Kidney capillary endothelial cell (primary cell): ENCODE measurements around the gene CD84.
"Not testable (repeated sequence)": the region's sequence is repeated elsewhere in the genome, so short reads cannot be mapped to it uniquely, and the experiment has no call there.

Source experiments
- DNase-seq: peaks from one replicate; pipeline ENCODE4 v3.0.0-alpha.2; 2018; ENCODE audit warnings: low spot score

The CD84 gene

DNA sequence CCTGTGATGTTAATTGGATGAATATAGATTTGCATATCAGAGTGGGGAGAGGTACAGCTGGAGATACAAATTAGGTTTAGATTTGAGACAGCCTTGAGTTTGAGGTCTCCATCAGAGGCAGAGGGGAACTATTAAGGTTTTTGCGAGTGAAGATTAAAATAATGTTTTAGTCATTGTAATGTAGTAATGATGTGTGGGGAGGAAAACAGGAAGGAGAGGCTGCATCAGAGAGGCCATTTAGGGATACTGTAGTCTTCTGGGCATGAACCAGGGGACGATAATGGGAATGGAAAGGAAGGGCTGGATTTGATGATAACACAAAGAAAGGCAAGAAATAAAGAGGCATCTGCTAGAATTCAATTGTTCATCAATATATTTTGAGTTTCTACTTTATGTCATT lies 9.5 kb downstream of the CD84 start:
- no peak for DNase-seq

DNA sequence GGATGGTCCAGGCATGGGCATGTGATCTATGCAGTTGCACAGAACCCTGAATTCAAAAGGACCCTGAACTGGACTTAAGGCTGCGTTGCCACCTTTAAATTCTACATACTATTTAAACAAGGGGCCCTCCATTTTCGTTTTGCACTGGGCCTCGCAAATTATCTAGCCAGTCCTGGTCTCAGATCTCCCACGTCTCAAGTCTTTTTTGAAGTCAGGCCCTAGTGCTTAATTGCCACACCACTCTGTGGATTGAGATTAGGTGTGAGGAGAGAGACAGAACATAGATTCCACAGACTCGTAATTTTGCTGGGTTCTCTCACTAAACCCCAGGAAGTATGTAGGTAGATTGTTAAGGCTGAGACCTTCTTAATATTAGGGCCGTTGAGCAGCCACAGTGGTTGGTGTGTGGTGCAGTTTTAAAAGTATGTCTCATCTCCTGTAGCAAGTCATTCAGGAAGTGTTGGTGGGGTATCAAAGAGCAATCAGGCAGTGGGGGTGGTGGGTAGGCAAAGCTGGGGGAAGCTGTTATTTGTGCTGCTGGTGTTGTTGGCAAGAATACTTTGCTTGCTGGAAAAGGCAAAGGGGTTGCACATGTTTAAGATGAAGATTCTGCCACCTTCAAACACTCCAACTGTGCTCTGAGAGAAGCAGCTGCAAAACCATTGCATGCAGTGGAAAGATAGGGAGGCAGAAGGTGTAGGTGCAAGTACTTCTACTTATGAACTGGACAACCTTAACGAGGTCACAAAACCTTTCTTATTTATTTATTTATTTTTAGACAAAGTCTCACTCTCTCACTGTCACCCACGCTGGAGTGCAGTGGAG lies 11.2 kb downstream of the CD84 start:
- no peak for DNase-seq

DNA sequence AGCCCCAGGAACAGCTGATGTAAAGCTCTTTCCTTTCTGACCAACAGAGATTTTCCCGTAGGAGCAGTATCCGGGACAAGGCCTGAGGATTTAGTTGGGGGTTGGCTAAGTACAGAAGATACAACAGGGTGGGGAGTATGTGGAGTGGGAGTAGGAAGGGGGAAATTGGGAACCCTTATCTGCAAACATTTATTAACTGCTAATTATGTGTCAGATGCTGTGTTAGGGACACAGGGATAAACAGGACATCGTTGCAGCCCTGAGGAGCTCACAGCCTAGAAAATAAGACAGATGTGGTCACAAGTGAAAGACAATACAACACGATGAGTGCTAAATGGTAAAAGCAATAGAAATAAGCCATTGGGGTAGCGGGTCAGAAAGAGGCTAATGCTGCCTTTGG lies 12.0 kb downstream of the CD84 start:
- no peak for DNase-seq

DNA sequence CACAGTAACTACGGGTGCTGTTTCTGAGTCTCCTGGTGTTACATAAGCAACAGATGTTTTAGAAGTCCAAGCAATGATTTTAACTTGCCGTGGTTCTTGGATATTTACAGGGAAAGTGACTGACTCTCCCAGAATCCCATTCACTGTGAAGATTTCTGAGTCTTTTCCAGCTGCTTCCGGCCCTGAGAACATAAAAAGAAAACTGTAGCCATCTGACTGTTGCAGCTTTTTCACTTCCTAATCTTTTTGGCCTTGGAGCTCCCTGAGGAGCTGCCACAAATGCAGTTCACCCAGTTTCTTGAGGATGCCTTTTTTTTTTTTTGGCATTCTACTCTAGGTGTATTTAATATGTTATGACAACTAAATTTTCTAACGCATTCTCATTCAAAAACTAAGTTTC lies 13.7 kb downstream of the CD84 start:
- no peak for DNase-seq

DNA sequence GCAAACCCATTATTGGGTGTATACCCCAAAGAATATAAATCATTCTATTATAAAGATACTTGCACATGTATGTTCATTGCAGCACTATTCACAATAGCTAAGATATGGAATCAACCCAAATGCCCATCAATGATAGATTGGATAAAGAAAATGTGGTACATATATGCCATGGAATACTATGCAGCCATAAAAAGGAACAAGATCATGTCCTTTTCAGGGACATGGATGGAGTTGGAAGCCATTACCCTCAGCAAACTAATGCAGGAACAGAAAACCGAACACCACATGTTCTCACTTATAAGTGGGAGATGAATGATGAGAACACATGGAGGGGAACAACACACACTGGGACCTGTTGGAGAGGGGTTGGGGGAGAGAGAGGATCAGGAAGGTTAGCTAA lies 16.1 kb downstream of the CD84 start:
- not testable (repeated sequence) for DNase-seq

DNA sequence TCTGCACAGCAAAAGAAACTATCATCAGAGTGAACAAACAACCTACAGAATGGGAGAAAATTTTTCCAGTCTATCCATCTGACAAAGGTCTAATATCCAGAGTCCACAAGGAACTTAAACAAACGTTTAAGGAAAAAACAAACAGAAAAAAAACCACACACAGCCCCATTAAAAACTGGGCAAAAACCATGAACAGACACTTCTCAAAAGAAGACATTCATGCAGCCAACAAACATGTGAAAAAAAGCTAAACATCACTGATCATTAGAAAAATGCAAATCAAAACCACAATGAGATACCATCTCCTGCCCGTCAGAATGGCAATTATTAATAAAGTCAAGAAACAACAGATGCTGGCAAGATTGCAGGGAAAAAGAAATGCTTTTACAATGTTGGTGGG lies 16.6 kb downstream of the CD84 start:
- not testable (repeated sequence) for DNase-seq

DNA sequence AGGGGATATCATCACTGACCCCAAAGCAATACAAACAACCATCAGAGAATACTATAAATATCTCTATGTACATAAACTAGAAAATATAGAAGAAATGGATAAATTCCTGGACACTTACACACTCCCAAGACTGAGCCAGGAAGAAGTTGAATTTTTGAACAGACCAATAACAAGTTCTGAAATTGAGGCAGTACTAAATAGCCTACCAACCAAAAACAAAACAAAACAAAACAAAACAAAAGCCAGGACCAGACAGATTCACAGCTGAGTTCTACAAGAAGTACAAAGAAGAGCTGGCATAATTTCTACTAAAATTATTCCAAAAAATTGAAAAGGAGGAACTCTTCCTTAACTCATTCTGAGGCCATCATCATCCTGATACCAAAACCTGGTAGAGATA lies 18.5 kb downstream of the CD84 start:
- DNase-seq: no peak

DNA sequence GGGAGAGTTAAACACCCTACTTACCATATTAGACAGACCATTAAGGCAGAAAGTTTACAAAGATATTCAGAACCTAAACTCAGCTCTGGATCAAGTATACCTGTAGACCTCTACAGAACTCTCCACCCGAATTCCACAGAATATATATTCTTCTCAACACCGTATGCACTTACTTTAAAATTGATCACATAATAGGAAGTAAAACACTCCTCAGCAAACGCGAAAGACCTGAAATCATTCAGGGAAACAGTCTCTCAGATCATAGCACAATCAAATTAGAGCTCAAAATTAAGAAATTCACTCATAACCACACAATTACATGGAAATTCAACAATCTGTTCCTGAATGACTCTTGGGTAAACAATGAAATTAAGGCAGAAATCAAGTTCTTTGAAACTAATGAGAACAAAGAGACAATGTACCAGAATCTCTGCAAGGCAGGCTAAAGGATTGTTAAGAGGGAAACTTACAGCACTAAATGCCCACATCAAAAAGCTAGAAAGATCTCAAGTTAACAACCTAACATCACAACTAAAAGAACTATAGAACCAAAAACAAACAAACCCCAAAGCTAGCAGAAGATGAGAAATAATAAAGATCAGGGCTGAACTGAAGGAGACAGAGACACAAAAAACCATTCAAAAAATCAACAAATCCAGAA lies 19.1 kb downstream of the CD84 start:
- DNase-seq: no peak

DNA sequence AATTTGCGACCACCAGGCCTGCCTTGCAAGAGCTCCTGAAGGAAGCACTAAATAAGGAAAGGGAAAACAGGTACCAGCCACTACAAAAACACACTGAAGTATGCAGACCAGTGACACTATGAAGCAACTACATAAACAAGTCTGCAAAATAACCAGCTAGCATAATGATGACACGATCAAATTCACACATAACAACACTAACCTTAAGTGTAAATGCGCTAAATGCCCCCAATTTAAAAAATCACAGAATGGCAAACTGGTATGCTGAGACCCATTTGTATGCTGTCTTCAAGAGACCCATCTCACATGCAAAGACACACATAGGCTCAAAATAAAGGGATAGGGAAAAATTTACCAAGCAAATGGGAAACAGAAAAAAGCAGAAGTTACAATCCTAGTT lies 19.9 kb downstream of the CD84 start:
- DNase-seq: not testable (repeated sequence)

DNA sequence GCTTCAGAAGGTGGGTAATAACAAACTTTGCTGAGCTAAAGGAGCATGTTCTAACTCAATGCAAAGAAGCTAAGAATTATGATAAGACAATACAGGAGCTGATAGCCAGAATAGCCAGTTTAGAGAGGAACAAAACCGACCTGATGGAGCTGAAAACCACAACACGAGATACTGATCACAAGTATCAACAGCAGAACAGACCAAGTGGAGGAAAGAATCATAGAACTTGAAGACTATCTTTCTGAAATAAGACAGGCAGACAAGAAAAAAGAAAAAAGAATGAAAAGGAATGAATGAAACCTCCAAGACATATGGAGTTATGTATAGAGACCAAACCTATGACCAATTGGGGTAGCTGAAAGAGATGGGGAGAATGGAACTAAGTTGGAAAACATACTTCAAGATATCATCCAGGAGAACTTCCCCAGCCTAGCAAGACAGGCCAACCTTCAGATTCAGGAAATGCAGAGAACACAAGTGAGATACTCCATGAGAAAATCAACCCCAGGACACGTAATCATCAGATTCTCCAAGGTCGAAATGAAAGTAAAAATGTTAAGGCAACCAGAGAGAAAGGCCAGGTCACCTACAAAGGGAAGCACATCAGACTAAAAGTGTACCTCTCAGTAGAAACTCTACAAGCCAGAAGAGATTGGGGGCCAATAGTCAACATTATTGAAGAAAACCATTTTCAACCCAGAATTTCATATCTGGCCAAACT lies 20.5 kb downstream of the CD84 start:
- no peak for DNase-seq

DNA sequence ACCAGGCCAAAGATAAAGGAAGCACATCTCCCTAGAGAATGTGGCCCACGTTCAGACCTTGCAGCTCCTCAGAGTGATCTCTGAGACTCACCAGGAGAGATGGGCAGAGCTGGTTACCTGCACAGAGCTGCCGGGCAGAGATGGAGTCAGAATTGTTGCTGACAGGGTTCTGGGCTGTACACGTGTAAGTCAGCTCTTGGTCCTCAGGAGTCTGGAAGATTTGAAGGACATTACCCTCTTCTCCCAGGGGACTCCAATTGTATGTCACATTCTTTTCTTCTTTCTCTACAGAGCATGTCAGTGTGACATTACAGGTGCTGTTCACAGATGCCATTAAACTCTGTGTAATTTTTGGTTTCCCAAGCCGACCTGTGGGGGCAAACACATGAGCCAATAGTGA lies 25.5 kb downstream of the CD84 start:
- DNase-seq: no peak

DNA sequence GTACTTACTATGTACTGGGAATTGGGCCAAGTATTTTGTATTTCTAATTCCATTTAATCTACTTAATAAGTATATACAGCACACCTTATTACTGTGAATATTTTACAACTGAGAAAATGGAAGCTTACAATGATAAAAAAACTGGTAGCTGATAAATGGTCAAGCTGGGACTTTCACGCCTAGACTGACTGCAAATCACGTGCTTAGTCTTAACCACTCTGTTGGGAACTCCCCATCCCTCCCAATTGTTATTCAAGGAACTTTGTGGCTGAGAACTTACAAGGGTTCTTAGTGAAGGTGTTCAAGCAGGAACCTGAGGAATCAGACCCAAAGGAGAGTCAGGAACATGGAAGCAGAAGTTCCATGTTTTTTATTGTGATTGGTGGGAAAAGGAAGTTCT lies 26.9 kb downstream of the CD84 start:
- DNase-seq: no peak

DNA sequence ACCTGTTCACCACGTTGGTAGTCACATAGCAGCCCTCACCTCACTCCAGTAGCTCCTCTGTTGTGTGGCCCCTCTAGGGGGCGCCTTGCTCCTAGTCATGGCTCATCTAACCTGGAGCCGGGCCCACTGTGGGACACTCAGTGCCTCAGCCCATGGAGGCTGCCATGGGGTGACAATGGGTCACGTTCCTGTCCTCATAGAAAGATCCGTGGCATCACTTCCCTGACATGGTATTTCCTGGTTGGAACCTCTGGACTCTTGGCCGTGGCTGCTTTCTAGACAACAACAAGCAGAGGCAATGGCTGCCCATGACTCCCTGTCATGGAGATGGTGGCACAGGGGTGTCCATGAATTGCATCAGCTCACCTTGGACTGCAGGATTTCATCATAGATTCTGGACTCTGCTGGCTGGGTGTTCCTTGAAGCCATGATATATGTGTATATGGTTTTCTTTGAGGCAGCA lies 28.7 kb downstream of the CD84 start:
- DNase-seq: no peak

DNA sequence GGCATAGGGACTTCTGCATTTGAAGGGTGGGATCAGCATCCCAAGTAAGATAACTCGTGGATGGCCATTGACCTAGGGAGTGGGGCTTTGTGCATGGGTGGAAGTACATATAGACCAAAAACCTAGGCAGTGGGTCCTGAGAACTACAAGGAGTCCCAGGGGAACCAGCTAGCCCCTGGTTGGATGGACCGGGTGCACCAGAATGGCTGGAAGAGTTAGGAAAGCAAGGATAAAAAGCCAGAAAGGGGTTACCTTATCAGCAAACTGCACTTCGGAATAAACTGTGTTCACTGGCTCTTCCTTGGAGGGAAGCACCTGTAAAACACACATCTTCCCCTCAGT lies 29.7 kb downstream of the CD84 start:
- DNase-seq: no peak

DNA sequence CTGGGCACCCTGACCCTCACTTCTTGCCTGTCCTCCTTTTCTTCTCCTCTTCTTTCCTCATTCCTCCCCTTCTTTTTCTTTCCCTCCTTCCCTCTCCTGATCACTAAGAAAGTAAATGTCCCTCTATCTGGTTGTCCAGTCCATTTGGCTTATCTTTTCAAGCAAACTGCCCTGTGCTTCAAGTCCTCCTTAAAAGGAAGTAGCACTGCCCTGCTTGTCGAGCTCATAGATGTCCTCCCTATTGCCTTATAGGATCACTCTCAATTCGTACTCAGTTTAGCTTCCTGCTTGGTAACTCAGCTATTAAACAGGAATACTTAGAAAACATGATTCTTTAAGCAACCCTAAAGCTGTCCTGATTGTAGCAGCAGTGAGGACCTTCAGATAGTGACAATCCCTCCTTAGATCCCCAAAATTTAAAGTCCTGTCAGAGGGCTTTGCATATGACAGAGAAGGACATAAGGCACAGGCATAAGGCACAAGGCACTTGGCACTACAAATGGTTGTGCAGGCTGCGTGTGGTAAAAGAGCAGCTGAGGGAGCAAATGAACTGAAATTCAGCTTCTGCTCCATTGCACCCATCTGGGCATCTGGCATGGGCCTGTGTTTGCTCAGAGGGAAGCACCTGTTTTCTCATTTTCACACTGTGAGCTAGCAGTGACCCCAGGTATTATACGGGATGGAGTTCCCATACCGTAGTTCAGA lies 30.2 kb downstream of the CD84 start:
- no peak for DNase-seq

DNA sequence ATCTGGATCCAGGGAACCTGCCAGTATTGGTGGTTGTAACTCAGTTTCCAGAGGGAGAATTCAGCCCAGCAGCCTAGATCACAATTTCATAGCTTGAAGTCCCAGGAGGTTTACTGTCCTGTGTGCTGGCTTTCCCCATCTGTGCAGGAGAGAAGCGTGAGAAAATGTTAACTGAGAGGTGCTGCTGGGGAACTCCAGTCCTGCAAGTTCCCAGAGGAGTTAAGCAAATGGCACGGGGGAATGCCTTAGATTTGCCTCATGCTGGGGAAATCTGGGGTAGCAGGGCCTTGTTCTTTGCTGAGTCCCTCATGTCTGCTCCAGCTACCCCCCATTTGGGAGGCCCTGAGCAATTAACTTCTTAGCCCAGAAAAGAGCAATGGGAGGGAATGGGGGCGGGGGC lies 31.1 kb downstream of the CD84 start:
- DNase-seq: no peak

DNA sequence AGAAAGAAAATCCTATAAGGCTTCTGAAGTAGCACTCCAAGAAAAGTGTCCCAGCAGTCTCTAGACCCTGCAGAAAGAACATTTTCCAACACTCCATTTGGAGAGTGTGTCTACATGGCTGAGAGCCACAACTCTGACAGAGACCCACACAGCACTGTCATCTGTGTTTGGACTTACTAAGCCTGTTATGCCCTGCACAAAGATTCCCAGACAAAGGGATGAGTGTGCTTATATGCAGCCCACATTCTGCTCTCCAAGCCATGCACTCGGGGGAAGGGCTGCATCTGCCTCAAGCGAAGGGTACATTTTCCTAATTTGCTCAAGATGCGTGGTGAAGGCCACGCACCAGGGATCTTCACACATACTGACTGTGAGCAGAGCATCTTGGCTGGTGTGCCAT lies 31.9 kb downstream of the CD84 start:
- no peak for DNase-seq

DNA sequence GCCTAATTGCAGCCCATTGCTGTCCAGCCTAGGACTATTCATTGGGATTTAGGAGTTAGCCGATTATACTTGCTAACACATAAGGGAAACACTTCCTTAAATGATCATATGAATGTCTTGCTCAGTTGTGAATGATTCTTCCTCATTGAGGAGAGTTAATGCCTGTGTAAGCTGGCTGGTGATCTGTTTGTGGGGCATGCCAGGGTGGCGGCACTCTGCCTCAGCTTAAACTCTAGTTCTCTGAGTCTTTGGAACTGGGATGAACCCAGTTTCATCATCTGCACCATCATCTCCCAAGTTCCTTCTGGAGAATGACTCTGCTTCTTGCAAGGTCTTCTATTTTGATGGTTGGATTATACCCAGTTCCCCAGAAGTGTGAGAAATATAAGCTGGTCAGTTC lies 32.4 kb downstream of the CD84 start:
- DNase-seq: no peak

DNA sequence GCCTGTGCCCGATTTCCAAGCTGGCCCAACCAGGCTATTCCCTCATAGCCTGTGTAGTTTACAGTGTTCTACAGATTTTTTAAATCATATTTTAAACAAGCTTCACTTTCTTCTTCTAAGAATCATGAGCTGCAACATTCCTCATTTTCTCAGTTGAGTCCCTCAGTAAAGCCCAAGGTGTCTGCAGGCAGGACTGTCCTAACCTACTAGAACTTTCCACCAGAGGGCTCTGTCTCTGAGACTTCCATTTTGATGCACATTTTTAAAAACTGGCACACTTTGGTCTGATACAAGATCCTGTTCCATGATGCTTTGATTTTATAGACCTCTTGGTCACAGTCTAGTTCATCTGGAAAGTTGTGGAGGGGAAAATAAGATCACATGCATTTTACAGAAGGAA lies 34.6 kb downstream of the CD84 start:
- peak; percentile 10 for DNase-seq

DNA sequence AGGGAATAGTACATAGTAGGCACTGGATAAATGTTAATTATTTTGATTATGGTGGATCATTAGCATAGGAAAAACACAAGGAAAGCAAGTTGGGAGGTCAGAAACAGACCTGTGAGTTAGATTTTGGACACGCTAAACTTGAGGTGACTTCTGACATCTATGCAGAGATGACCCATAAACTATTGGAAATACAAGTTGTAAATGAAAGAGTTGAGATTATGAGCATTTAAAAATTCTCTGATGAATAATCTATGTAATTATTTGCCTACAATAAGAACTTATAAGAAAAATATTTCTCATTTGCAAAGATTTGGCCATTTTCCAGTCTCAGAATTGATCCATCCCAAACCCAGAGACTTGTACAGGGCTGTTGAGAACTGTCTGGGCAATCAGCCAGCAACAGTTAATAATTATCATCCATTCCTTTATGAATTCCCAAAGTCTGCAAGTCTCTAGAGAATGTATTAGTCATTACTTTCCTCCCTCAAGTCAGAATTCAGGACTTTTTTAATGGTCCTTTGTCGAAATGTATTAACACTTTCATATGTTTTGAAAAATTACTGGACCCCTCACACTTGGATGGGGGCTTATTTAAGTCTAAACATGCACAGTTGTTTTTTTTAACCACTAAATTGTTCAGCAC lies 36.9 kb downstream of the CD84 start:
- DNase-seq: no peak

DNA sequence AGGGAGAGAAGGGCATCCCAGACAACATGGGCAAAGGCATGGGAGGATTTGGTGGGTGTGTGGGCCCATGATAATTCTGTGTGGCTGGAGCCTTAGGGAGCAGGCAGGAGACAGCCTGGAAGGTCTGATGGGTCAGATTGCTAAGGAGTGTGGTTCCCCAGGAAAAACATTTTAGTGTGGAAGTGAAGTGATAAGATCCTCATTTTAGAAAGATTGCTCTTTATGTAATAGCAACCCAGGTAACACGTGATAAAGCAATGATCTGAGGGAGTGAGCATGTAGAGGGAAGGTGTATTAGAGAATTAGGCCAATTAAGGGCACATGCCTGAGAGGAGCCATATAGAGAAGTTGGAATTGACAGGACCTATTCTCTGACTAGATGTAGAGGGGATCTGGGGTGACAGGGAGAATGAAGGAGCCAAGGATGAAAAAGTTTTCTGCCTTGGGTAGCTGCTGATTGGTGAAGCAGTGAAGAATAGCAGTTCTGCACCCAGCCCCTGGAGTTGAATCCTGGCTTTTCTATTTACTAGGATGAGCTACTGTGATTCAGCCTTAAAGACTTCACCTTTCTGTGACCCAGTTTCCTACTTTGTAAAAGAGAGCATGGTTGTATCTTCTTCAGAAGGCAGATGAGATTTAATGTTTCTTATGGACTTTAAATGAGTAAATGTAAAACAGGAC lies 37.5 kb downstream of the CD84 start:
- no peak for DNase-seq

DNA sequence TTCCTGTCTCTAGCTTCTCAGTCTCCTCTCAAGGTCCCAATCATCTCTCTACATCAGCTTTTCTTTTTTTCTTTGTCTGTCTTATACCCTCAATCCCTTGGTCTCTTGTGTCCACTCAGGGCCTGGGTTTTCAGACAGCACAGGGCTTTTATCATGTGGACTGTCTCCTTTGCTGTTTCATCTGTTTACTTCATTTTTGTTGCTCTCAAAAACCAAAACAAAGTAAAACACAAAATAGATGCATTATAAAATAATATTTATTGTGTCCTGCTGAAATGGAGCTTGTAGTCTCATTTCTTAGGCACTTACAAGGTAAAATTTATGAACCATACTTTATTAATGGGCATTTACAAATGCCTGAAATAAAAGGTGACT lies 38.5 kb downstream of the CD84 start:
- DNase-seq: no peak
